Thoracic aorta (tissue), 2 donors: Measurements from ENCODE around the gene SZT2. TPM values are rescaled to one million over a fixed set of nuclear protein-coding genes. Genes with fewer than 3 reads are reported as not detected.

ENCODE experiments used
- ATAC-seq: fragments of 150-250 bp; one replicate; pipeline ENCODE4 v1.8.0; 2017; ENCODE audit warnings: low read depth; ENCODE audit not compliant: insufficient number of reproducible peaks, low FRiP score
- DNase-seq: peaks from one replicate; pipeline ENCODE4 v3.0.0-alpha.2; 2020; ENCODE audit warnings: low spot score
- H3K27ac ChIP-seq, 2 donors: fragments of 200-600 bp; sonication (generic); 1 replicate in 1 of 2; 2 replicates in 1 of 2; pipeline ENCODE4 v1.5.1; 2016; ENCODE audit warnings: mild to moderate bottlenecking in 2 of 2, moderate library complexity in 2 of 2
- H3K27me3 ChIP-seq: fragments of 200-600 bp; sonication (generic); replicated peaks from 2 replicates; pipeline ENCODE4 v1.6.0; 2016; ENCODE audit warnings: mild to moderate bottlenecking; ENCODE audit not compliant: insufficient read depth
- H3K36me3 ChIP-seq: fragments of 200-600 bp; sonication (generic); one replicate; pipeline ENCODE4 v1.5.1; 2016
- H3K4me1 ChIP-seq, 2 donors: fragments of 200-600 bp; sonication (generic); 1 replicate in 1 of 2; 2 replicates in 1 of 2; pipeline versions ENCODE4 v1.5.1 to v1.6.0; 2016; ENCODE audit warnings: low read depth in 2 of 2, mild to moderate bottlenecking in 1 of 2; ENCODE audit not compliant: control insufficient read depth in 1 of 2
- H3K4me3 ChIP-seq: fragments of 200-600 bp; sonication (generic); 2 replicates; pipeline ENCODE4 v1.5.1; 2016; ENCODE audit warnings: mild to moderate bottlenecking
- H3K9me3 ChIP-seq: fragments of 200-600 bp; sonication (generic); 2 replicates; pipeline ENCODE4 v1.5.1; 2016
- CTCF ChIP-seq: fragments of 200-600 bp; sonication (generic); IDR thresholded peaks from one replicate; pipeline ENCODE4 v1.5.1; 2019; ENCODE audit warnings: antibody characterized with exemption
- total RNA-seq, 2 donors: library from RNA; depleted of rRNA; stranded (reverse); fragments of >200 nt; gene quantifications; one replicate each; pipeline versions ENCODE4 v1.1.0 to v1.2.3, GENCODE V29; 2016

SZT2 gene
- total RNA-seq, 2 donors from 2014 or later, result 50.0 to 65.3 TPM

- ATAC-seq, result no peak
- H3K36me3 ChIP-seq, result peaks cover 65% of the 10 kb centered on the region
- no peak for TF ChIP-seq CTCF
These were observed 42.6 kb downstream of the SZT2 start for GRCh38 chr1:43432171-43432860.

GRCh38 chr1:43432907-43433306, 43.2 kb downstream of the SZT2 start:
- no peak overlapping the region for H3K27ac ChIP-seq
- no peak for ATAC-seq
- DNase-seq, result no peak
- H3K9me3 ChIP-seq, result no peaks in the 10 kb centered on the region
- H3K4me1 ChIP-seq, result peaks cover 0 to 9% of the 10 kb centered on the region in 2 donors
- H3K36me3 ChIP-seq, result peaks cover 65% of the 10 kb centered on the region
- H3K27me3 ChIP-seq, result no peaks in the 10 kb centered on the region
- no peak for TF ChIP-seq CTCF
- H3K4me3 ChIP-seq, result no peak overlapping the region

More at GRCh38 chr1:43432171-43432860, 42.6 kb downstream of the SZT2 start:
- Histone ChIP-seq H3K4me1 (peaks cover 0 to 9% of the 10 kb centered on the region in 2 donors), H3K4me3 (no peak overlapping the region), H3K27ac (no peak overlapping the region), H3K27me3 (no peaks in the 10 kb centered on the region), H3K9me3 (no peaks in the 10 kb centered on the region)
- DNase-seq, result no peak

GRCh38 chr1:43434256-43434655, 44.6 kb downstream of the SZT2 start:
- Histone ChIP-seq H3K9me3 (no peaks in the 10 kb centered on the region), H3K4me3 (no peak overlapping the region), H3K27me3 (no peaks in the 10 kb centered on the region), H3K4me1 (peaks cover 0 to 9% of the 10 kb centered on the region in 2 donors), H3K36me3 (peaks cover 65% of the 10 kb centered on the region), H3K27ac (no peak overlapping the region)
- ATAC-seq, result no peak
- DNase-seq, result no peak
- no peak for TF ChIP-seq CTCF

GRCh38 chr1:43435146-43436145, 45.7 kb downstream of the SZT2 start:
- TF ChIP-seq CTCF, result no peak
- DNase-seq (no peak), ATAC-seq (peak; percentile 80)
- H3K36me3 ChIP-seq, result peaks cover 69% of the 10 kb centered on the region
- H3K27ac ChIP-seq, result peak overlapping the region; percentile 65 to 67
- no peak overlapping the region for H3K4me3 ChIP-seq
- no peaks in the 10 kb centered on the region for H3K27me3 ChIP-seq
- no peaks in the 10 kb centered on the region for H3K9me3 ChIP-seq
- H3K4me1 ChIP-seq, result peaks cover 0 to 9% of the 10 kb centered on the region in 2 donors

GRCh38 chr1:43436371-43436770, 46.7 kb downstream of the SZT2 start:
- H3K27me3 ChIP-seq, result no peaks in the 10 kb centered on the region
- H3K4me3 ChIP-seq, result no peak overlapping the region
- peaks cover 0 to 9% of the 10 kb centered on the region in 2 donors for H3K4me1 ChIP-seq
- ATAC-seq, result no peak
- no peak for TF ChIP-seq CTCF
- H3K9me3 ChIP-seq, result no peaks in the 10 kb centered on the region
- H3K36me3 ChIP-seq, result peaks cover 69% of the 10 kb centered on the region
- no peak for DNase-seq
- H3K27ac ChIP-seq, result peak overlapping the region; percentile 65 to 67
